ENCODE results near the gene ALKBH6. TPM values are rescaled to one million over a fixed set of nuclear protein-coding genes. Genes with fewer than 3 reads are reported as not detected.

The ALKBH6 gene
- total RNA-seq, 1 donor from 2014 or later: 16.3 TPM

DNA sequence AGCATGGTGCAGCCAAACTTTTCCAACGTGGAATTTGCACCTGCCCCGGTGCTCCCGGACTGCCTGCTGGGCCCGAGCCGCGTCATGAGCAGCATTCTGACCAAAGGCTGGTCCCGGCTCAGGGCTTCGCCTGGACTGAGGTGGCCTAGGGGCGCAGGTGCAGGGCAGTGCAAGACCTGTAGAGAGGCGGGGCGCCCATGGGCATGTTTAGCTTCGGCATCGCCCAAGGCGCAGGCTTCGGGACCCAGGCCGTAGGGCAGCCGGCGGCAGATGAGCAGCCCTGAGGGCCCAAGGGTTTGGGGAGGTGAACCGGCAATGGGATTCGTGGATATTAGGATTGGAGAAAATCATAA, 54.1 kb downstream of the ALKBH6 start:
- no peak overlapping the region for H3K9ac ChIP-seq
- no peak overlapping the region for H3K4me2 ChIP-seq
- H3F3A ChIP-seq (ENCODE audit: low read depth): peaks cover 5% of the 10 kb centered on the region
- Mint-ChIP-seq H3K27me3 (ENCODE audit: insufficient read depth, low read depth) (peaks cover 28% of the 10 kb centered on the region), H3K4me3 (no peak overlapping the region), H3K9me3 (peaks cover 4% of the 10 kb centered on the region), H3K27ac (no peak overlapping the region), H3K4me1 (no peaks in the 10 kb centered on the region), H3K36me3 (no peaks in the 10 kb centered on the region)
- no peaks in the 10 kb centered on the region for H3K79me2 ChIP-seq (ENCODE audit: low read depth)
- H3K4me3 ChIP-seq: no peak overlapping the region
- peaks cover 77% of the 10 kb centered on the region for H3K27me3 ChIP-seq
- peaks cover 10% of the 10 kb centered on the region for H4K20me1 ChIP-seq (ENCODE audit: low read depth)
- H3K9me3 ChIP-seq (ENCODE audit: low read depth): no peaks in the 10 kb centered on the region
- no peak for TF ChIP-seq CTCF (IDR thresholded peaks at IDR 0.05)
- TF ChIP-seq EZH2phosphoT487 (IDR thresholded peaks at IDR 0.05): no peak
- TF ChIP-seq EZH2 (IDR thresholded peaks at IDR 0.05): no peak
- no peak overlapping the region for H2AFZ ChIP-seq (replicated peaks)
- no peaks in the 10 kb centered on the region for H3K36me3 ChIP-seq
- no peak overlapping the region for H3K27ac ChIP-seq
- no peak for DNase-seq (ENCODE audit: low spot score)
- H3K4me1 ChIP-seq: no peaks in the 10 kb centered on the region

Other genes with a start within 250 kb of the ALKBH6 start
- 6.5 and 15.1 TPM in 2 replicates for gene ARHGAP33, start 238.6 kb downstream of the ALKBH6 start, total RNA-seq (ENCODE audit: low replicate concordance)
- not detected in 2 replicates for gene PRODH2, start 201.4 kb downstream of the ALKBH6 start, total RNA-seq (ENCODE audit: low replicate concordance)
- 0.40 and 0.62 TPM in 2 replicates for gene NPHS1, start 161.7 kb downstream of the ALKBH6 start, total RNA-seq (ENCODE audit: low replicate concordance)
- 2.4 and 5.5 TPM in 2 replicates for gene KIRREL2, start 157.3 kb downstream of the ALKBH6 start, total RNA-seq (ENCODE audit: low replicate concordance)
- 89.5 and 191 TPM in 2 replicates for gene APLP1, start 145.6 kb downstream of the ALKBH6 start, total RNA-seq (ENCODE audit: low replicate concordance)
- 1.3 and 4.7 TPM in 2 replicates for gene NFKBID, start 113.7 kb downstream of the ALKBH6 start, total RNA-seq (ENCODE audit: low replicate concordance)
- not detected in 2 replicates for gene HCST, start 111.7 kb downstream of the ALKBH6 start, total RNA-seq (ENCODE audit: low replicate concordance)
- not detected in 2 replicates for gene TYROBP, start 105.9 kb downstream of the ALKBH6 start, total RNA-seq (ENCODE audit: low replicate concordance)
- gene LRFN3, start 77.8 kb downstream of the ALKBH6 start, total RNA-seq (ENCODE audit: low replicate concordance): 2.3 and 9.5 TPM in 2 replicates
- gene SDHAF1, start 19.0 kb downstream of the ALKBH6 start, total RNA-seq (ENCODE audit: low replicate concordance): 4.6 and 18.6 TPM in 2 replicates
- gene SYNE4, start 5.4 kb downstream of the ALKBH6 start, total RNA-seq (ENCODE audit: low replicate concordance): 2.3 and 10.9 TPM in 2 replicates
- 8.2 and 17.7 TPM in 2 replicates for gene CLIP3, start 18.7 kb upstream of the ALKBH6 start, total RNA-seq (ENCODE audit: low replicate concordance)
- gene THAP8, start 40.1 kb upstream of the ALKBH6 start, total RNA-seq (ENCODE audit: low replicate concordance): 6.7 and 9.5 TPM in 2 replicates
- gene WDR62, start 40.7 kb upstream of the ALKBH6 start, total RNA-seq (ENCODE audit: low replicate concordance): 12.0 and 22.4 TPM in 2 replicates
- gene OVOL3, start 96.9 kb upstream of the ALKBH6 start, total RNA-seq (ENCODE audit: low replicate concordance): not detected in 2 replicates
- 44.0 and 67.1 TPM in 2 replicates for gene POLR2I, start 100.7 kb upstream of the ALKBH6 start, total RNA-seq (ENCODE audit: low replicate concordance)
- gene TBCB, start 101.3 kb upstream of the ALKBH6 start, total RNA-seq (ENCODE audit: low replicate concordance): 166 and 250 TPM in 2 replicates
- gene CAPNS1, start 125.9 kb upstream of the ALKBH6 start, total RNA-seq (ENCODE audit: low replicate concordance): 146 and 258 TPM in 2 replicates
- not detected in 2 replicates for gene COX7A1, start 138.2 kb upstream of the ALKBH6 start, total RNA-seq (ENCODE audit: low replicate concordance)
- 3.1 and 6.2 TPM in 2 replicates for gene ZNF565, start 200.5 kb upstream of the ALKBH6 start, total RNA-seq (ENCODE audit: low replicate concordance)
- 167 and 282 TPM in 2 replicates for gene ZNF146, start 200.9 kb upstream of the ALKBH6 start, total RNA-seq (ENCODE audit: low replicate concordance)

Data from neural progenitor cell (in vitro differentiated cells).